ENCODE measurements around the gene JADE1.

Gene JADE1

GRCh38 chr4:128810871-128811570 is 1.5 kb downstream of the JADE1 start:
- DNase-seq: peak; percentile 78

GRCh38 chr4:128811571-128812441 is 2.3 kb downstream of the JADE1 start:
- peak; percentile 82 for DNase-seq

GRCh38 chr4:128812442-128813235 is 3.1 kb downstream of the JADE1 start:
- DNase-seq: no peak

GRCh38 chr4:128813965-128814364 is 4.5 kb downstream of the JADE1 start:
- no peak for DNase-seq

GRCh38 chr4:128818442-128818841 is 8.9 kb downstream of the JADE1 start:
- no peak for DNase-seq

GRCh38 chr4:128819082-128819742 is 9.7 kb downstream of the JADE1 start:
- DNase-seq: no peak

GRCh38 chr4:128820671-128821070 is 11.2 kb downstream of the JADE1 start:
- DNase-seq: no peak

- no peak for DNase-seq
These were observed 11.7 kb downstream of the JADE1 start for GRCh38 chr4:128821151-128821550.

- DNase-seq: no peak
These were observed 13.6 kb downstream of the JADE1 start for GRCh38 chr4:128823025-128823661.

GRCh38 chr4:128825226-128825625 is 15.7 kb downstream of the JADE1 start:
- no peak for DNase-seq

GRCh38 chr4:128827296-128827695 is 17.8 kb downstream of the JADE1 start:
- DNase-seq: no peak

- no peak for DNase-seq
These were observed 21.5 kb downstream of the JADE1 start for GRCh38 chr4:128830906-128831503.

- no peak for DNase-seq
These were observed 22.2 kb downstream of the JADE1 start for GRCh38 chr4:128831531-128832242.

- DNase-seq: no peak
These were observed 22.7 kb downstream of the JADE1 start for GRCh38 chr4:128832243-128832625.

GRCh38 chr4:128835498-128836222 is 26.2 kb downstream of the JADE1 start:
- DNase-seq: no peak

GRCh38 chr4:128837198-128837597 is 27.7 kb downstream of the JADE1 start:
- no peak for DNase-seq

- no peak for DNase-seq
These were observed 28.2 kb downstream of the JADE1 start for GRCh38 chr4:128837679-128838078.

GRCh38 chr4:128840711-128841318 is 31.3 kb downstream of the JADE1 start:
- DNase-seq: no peak

- DNase-seq: no peak
These were observed 31.9 kb downstream of the JADE1 start for GRCh38 chr4:128841402-128841801.

- DNase-seq: no peak
These were observed 35.4 kb downstream of the JADE1 start for GRCh38 chr4:128844931-128845330.
